Activated T-cell treated with anti-CD3 and anti-CD28 coated beads for 48 hours (primary cell): Measurements from ENCODE around the gene GBX2.

Experiments used
- DNase-seq: peaks from one replicate; pipeline ENCODE4 v3.0.0-alpha.2; 2020; ENCODE audit warnings: low read depth

Gene GBX2

GRCh38 chr2:236167297-236168109 is 683 bp downstream of the GBX2 start:
- no peak for DNase-seq

GRCh38 chr2:236166796-236167296 is 1.3 kb downstream of the GBX2 start:
- DNase-seq: no peak

GRCh38 chr2:236165842-236166795 is 2.1 kb downstream of the GBX2 start:
- DNase-seq: no peak

- DNase-seq: no peak
Observed at GRCh38 chr2:236164925-236165841, 3.0 kb downstream of the GBX2 start.

GRCh38 chr2:236164201-236164924 is 3.8 kb downstream of the GBX2 start:
- no peak for DNase-seq

- no peak for DNase-seq
Observed at GRCh38 chr2:236163471-236164200, 4.5 kb downstream of the GBX2 start.

- no peak for DNase-seq
Observed at GRCh38 chr2:236162882-236163470, 5.2 kb downstream of the GBX2 start.

- no peak for DNase-seq
Observed at GRCh38 chr2:236162031-236162845, 5.9 kb downstream of the GBX2 start.

GRCh38 chr2:236161531-236161930 is 6.7 kb downstream of the GBX2 start:
- DNase-seq: no peak

GRCh38 chr2:236161082-236161462 is 7.1 kb downstream of the GBX2 start:
- DNase-seq: no peak

GRCh38 chr2:236160366-236161081 is 7.7 kb downstream of the GBX2 start:
- no peak for DNase-seq

- DNase-seq: no peak
Observed at GRCh38 chr2:236159778-236160170, 8.4 kb downstream of the GBX2 start.

GRCh38 chr2:236158969-236159777 is 9.0 kb downstream of the GBX2 start:
- no peak for DNase-seq

GRCh38 chr2:236157815-236158498 is 10.2 kb downstream of the GBX2 start:
- no peak for DNase-seq

- no peak for DNase-seq
Observed at GRCh38 chr2:236157366-236157765, 10.8 kb downstream of the GBX2 start.

- no peak for DNase-seq
Observed at GRCh38 chr2:236156860-236157194, 11.4 kb downstream of the GBX2 start.
